G401 (cell line): Measurements from ENCODE around the gene SP3. TPM values are rescaled to one million over a fixed set of nuclear protein-coding genes. Genes with fewer than 3 reads are reported as not detected.

Experiments used
- DNase-seq: peaks from one replicate; pipeline ENCODE4 v3.0.0-alpha.2; 2015; ENCODE audit warnings: low spot score
- in situ Hi-C: cut with HindIII; loops from 2 replicates; pipeline ENCODE4 v1.10.0; 2016; ENCODE audit warnings: low sequenced_read_pairs, mixed read lengths
- total RNA-seq: library from RNA; depleted of rRNA; stranded (reverse); fragments of >200 nt; shearing (Covaris generic); gene quantifications from 2 replicates; pipeline ENCODE4 v1.2.3, GENCODE V29; 2014

The SP3 gene
- total RNA-seq, 1 experiment from 2014 or later, result 108 TPM

GRCh38 chr2:173953047-173953424, 12.1 kb downstream of the SP3 start:
- DNase-seq, result no peak
- in situ Hi-C loops, result no loop called here

GRCh38 chr2:173952267-173953046, 12.7 kb downstream of the SP3 start:
- in situ Hi-C loops, result no loop called here
- DNase-seq, result no peak

- in situ Hi-C loops, result no loop called here
- DNase-seq, result no peak
These were observed 16.3 kb downstream of the SP3 start for GRCh38 chr2:173948842-173949241.

- in situ Hi-C loops, result no loop called here
- no peak for DNase-seq
These were observed 17.0 kb downstream of the SP3 start for GRCh38 chr2:173948198-173948597.

- no peak for DNase-seq
- in situ Hi-C loops, result no loop called here
These were observed 18.0 kb downstream of the SP3 start for GRCh38 chr2:173947131-173947530.

GRCh38 chr2:173943738-173944137, 21.4 kb downstream of the SP3 start:
- in situ Hi-C loops, result no loop called here
- no peak for DNase-seq

- in situ Hi-C loops, result no loop called here
- DNase-seq, result no peak
These were observed 22.2 kb downstream of the SP3 start for GRCh38 chr2:173942861-173943523.

- DNase-seq, result no peak
- in situ Hi-C loops, result no loop called here
These were observed 23.6 kb downstream of the SP3 start for GRCh38 chr2:173941567-173941966.

- in situ Hi-C loops, result no loop called here
- DNase-seq, result no peak
These were observed 24.8 kb downstream of the SP3 start for GRCh38 chr2:173940208-173941020.

- in situ Hi-C loops, result no loop called here
- DNase-seq, result no peak
These were observed 26.3 kb downstream of the SP3 start for GRCh38 chr2:173938700-173939384.

GRCh38 chr2:173935305-173935704, 29.9 kb downstream of the SP3 start:
- in situ Hi-C loops, result no loop called here
- no peak for DNase-seq

- no peak for DNase-seq
- in situ Hi-C loops, result no loop called here
These were observed 30.3 kb downstream of the SP3 start for GRCh38 chr2:173934895-173935294.

GRCh38 chr2:173931751-173932150, 33.4 kb downstream of the SP3 start:
- DNase-seq, result no peak
- in situ Hi-C loops, result no loop called here

GRCh38 chr2:173929441-173929840, 35.7 kb downstream of the SP3 start:
- in situ Hi-C loops, result no loop called here
- DNase-seq, result no peak

- in situ Hi-C loops, result no loop called here
- no peak for DNase-seq
These were observed 38.3 kb downstream of the SP3 start for GRCh38 chr2:173926875-173927274.

GRCh38 chr2:173924285-173924684, 40.9 kb downstream of the SP3 start:
- no peak for DNase-seq
- in situ Hi-C loops, result no loop called here

- in situ Hi-C loops, result no loop called here
- DNase-seq, result no peak
These were observed 42.4 kb downstream of the SP3 start for GRCh38 chr2:173922760-173923159.

GRCh38 chr2:173922068-173922467, 43.1 kb downstream of the SP3 start:
- in situ Hi-C loops, result no loop called here
- no peak for DNase-seq

- in situ Hi-C loops, result no loop called here
These were observed 50.9 kb downstream of the SP3 start for GRCh38 chr2:173914055-173914927.

More at GRCh38 chr2:173914055-173914927, 50.9 kb downstream of the SP3 start:
- DNase-seq, result no peak
